Body of pancreas (tissue), 4 donors: ENCODE measurements around the gene EIF5A2. TPM values are rescaled to one million over a fixed set of nuclear protein-coding genes. Genes with fewer than 3 reads are reported as not detected.

Experiments used
- ATAC-seq: fragments of 150-250 bp; one replicate; pipeline ENCODE4 v1.9.1; 2016
- DNase-seq, 4 donors: peaks; one replicate each; pipeline ENCODE4 v3.0.0-alpha.2; 2019
- H3K27ac ChIP-seq, 4 donors: fragments of 200-600 bp; sonication (generic); 1 replicate in 3 of 4; 2 replicates in 1 of 4; pipeline versions ENCODE4 v1.5.1 to v1.6.1; 2016 to 2019; ENCODE audit warnings: mild to moderate bottlenecking in 1 of 4, mixed read lengths in 1 of 4, moderate library complexity in 1 of 4
- H3K27me3 ChIP-seq, 2 donors: fragments of 200-600 bp; sonication (generic); one replicate each; pipeline ENCODE4 v1.6.0; 2016; ENCODE audit warnings: mild to moderate bottlenecking in 1 of 2
- H3K36me3 ChIP-seq, 2 donors: fragments of 200-600 bp; sonication (generic); replicated peaks in 1 of 2; 2 replicates each; pipeline ENCODE4 v1.5.1; 2016; ENCODE audit warnings: low read depth in 2 of 2; ENCODE audit not compliant: insufficient read depth in 1 of 2
- H3K4me1 ChIP-seq: fragments of 200-600 bp; sonication (generic); one replicate; pipeline ENCODE4 v1.6.0; 2016
- H3K4me3 ChIP-seq, 2 donors: fragments of 200-600 bp; sonication (generic); 1 replicate in 1 of 2; 2 replicates in 1 of 2; pipeline ENCODE4 v1.5.1; 2016 to 2019
- H3K9me3 ChIP-seq, 3 donors: fragments of 200-600 bp; sonication (generic); 1 replicate in 2 of 3; 2 replicates in 1 of 3; pipeline ENCODE4 v1.5.1; 2016
- CTCF ChIP-seq, 7 experiments: fragments of 450-650 bp in 4 of 7; fragments of 200-600 bp in 3 of 7; sonication (generic) in 3 of 7; IDR thresholded peaks; one replicate each; pipeline ENCODE4 v1.5.1; 2016 to 2019; ENCODE audit warnings: antibody characterized with exemption in 7 of 7
- POLR2A ChIP-seq, 3 donors: fragments of 450-650 bp; IDR thresholded peaks; one replicate each; pipeline ENCODE4 v1.6.1; 2016; ENCODE audit warnings: antibody characterized with exemption in 3 of 3, mild to moderate bottlenecking in 2 of 3
- WGBS, 2 donors: methylation state at CpG; one replicate each; pipeline ENCODE4 v1.1.5; 2017; 5-methylcytosine and 5-hydroxymethylcytosine counted together
- intact Hi-C: fragments of 100-400 bp; cut with DNase I; formaldehyde crosslinking; loops from one replicate; pipeline ENCODE4 v1.15.1; 2023
- total RNA-seq, 2 donors: library from RNA; depleted of rRNA; stranded (reverse); fragments of >200 nt; gene quantifications; one replicate each; pipeline ENCODE4 v1.1.0, GENCODE V29; 2016

EIF5A2 gene
- total RNA-seq, 2 donors from 2014 or later: 0.99 to 1.8 TPM

- intact Hi-C loops: no loop called here
- no peak overlapping the region for H3K27ac ChIP-seq
- no peaks in the 10 kb centered on the region for H3K27me3 ChIP-seq
- no peaks in the 10 kb centered on the region for H3K9me3 ChIP-seq
- H3K36me3 ChIP-seq: peaks cover 0 to 15% of the 10 kb centered on the region in 2 donors
- TF ChIP-seq POLR2A (IDR thresholded peaks at IDR 0.05) (no peak), CTCF (IDR thresholded peaks at IDR 0.05) (no peak)
- peaks cover 29% of the 10 kb centered on the region for H3K4me1 ChIP-seq
- DNase-seq (no peak), ATAC-seq (no peak)
- no peak overlapping the region for H3K4me3 ChIP-seq
- 82 to 89% methylated on average over 3 of the region's 3 CpGs for whole genome bisulfite sequencing, 2 donors
Measured at GRCh38 chr3:170866499-170866898, 41.9 kb downstream of the EIF5A2 start.

GRCh38 chr3:170865209-170866094, 43.0 kb downstream of the EIF5A2 start:
- WGBS, 2 donors: 75 to 80% methylated on average over 10 of the region's 10 CpGs
- Histone ChIP-seq H3K4me3 (no peak overlapping the region), H3K4me1 (peaks cover 24% of the 10 kb centered on the region), H3K27me3 (no peaks in the 10 kb centered on the region), H3K27ac (no peak overlapping the region), H3K36me3 (peaks cover 0 to 15% of the 10 kb centered on the region in 2 donors), H3K9me3 (no peaks in the 10 kb centered on the region)
- DNase-seq (no peak), ATAC-seq (no peak)
- intact Hi-C loops: no loop called here
- TF ChIP-seq POLR2A (IDR thresholded peaks at IDR 0.05) (peak in 1 of 3 donors; percentile 14), CTCF (IDR thresholded peaks at IDR 0.05) (no peak)

- Histone ChIP-seq H3K9me3 (no peaks in the 10 kb centered on the region), H3K27me3 (no peaks in the 10 kb centered on the region), H3K4me3 (no peak overlapping the region), H3K36me3 (peaks cover 0 to 15% of the 10 kb centered on the region in 2 donors), H3K4me1 (peaks cover 23% of the 10 kb centered on the region), H3K27ac (no peak overlapping the region)
- WGBS, 2 donors: 73 to 75% methylated on average over 6 of the region's 6 CpGs
- ATAC-seq (no peak), DNase-seq (no peak)
- no peak for TF ChIP-seq CTCF (IDR thresholded peaks at IDR 0.05)
- TF ChIP-seq POLR2A (IDR thresholded peaks at IDR 0.05): no peak
- intact Hi-C loops: no loop called here
Measured at GRCh38 chr3:170864525-170865208, 43.8 kb downstream of the EIF5A2 start.

GRCh38 chr3:170863816-170864215, 44.6 kb downstream of the EIF5A2 start:
- TF ChIP-seq CTCF (IDR thresholded peaks at IDR 0.05): no peak
- no peak for TF ChIP-seq POLR2A (IDR thresholded peaks at IDR 0.05)
- no peak for DNase-seq
- intact Hi-C loops: no loop called here
- H3K27ac ChIP-seq: no peak overlapping the region
- peaks cover 21% of the 10 kb centered on the region for H3K4me1 ChIP-seq
- no peaks in the 10 kb centered on the region for H3K27me3 ChIP-seq
- no peak overlapping the region for H3K4me3 ChIP-seq
- H3K36me3 ChIP-seq: peaks cover 0 to 15% of the 10 kb centered on the region in 2 donors
- WGBS, 2 donors: 68 to 73% methylated on average over 4 of the region's 4 CpGs
- no peak for ATAC-seq
- no peaks in the 10 kb centered on the region for H3K9me3 ChIP-seq
